Neural crest cell (in vitro differentiated cells): ENCODE results near the gene PCDHGC4. TPM values are rescaled to one million over a fixed set of nuclear protein-coding genes. Genes with fewer than 3 reads are reported as not detected.

ENCODE experiments used
- DNase-seq: peaks from one replicate; pipeline ENCODE4 v3.0.0; 2021; ENCODE audit warnings: low read depth, mixed read lengths, low spot score
- H3K27ac Mint-ChIP-seq: one replicate; pipeline ENCODE4 v1.8.0; 2021; ENCODE audit warnings: mild to moderate bottlenecking, mixed read lengths; ENCODE audit not compliant: unreplicated experiment
- H3K27me3 Mint-ChIP-seq: 2 replicates; pipeline ENCODE4 v1.8.0; 2021; ENCODE audit warnings: low read depth, mild to moderate bottlenecking, mixed read lengths
- H3K36me3 Mint-ChIP-seq: 2 replicates; pipeline ENCODE4 v1.8.0; 2021; ENCODE audit warnings: low read depth, mild to moderate bottlenecking, mixed read lengths
- H3K4me1 Mint-ChIP-seq: 2 replicates; pipeline ENCODE4 v1.8.0; 2021; ENCODE audit warnings: mixed read lengths
- H3K4me3 Mint-ChIP-seq: one replicate; pipeline ENCODE4 v1.8.0; 2021; ENCODE audit warnings: mild to moderate bottlenecking, mixed read lengths
- H3K9me3 Mint-ChIP-seq: 2 replicates; pipeline ENCODE4 v1.8.0; 2021; ENCODE audit warnings: mixed read lengths
- CTCF ChIP-seq: fragments of 200-600 bp; sonication (generic); conservative IDR thresholded peaks from 2 replicates; pipeline ENCODE4 v1.5.0; 2021; ENCODE audit warnings: antibody characterized with exemption, mild to moderate bottlenecking
- total RNA-seq: library from RNA; stranded (reverse); gene quantifications from 2 replicates; pipeline ENCODE4 v1.2.1, GENCODE V29; 2021

PCDHGC4 gene
- total RNA-seq, 1 donor from 2014 or later, result 14.8 TPM

GRCh38 chr5:141490771-141491170 lies 5.9 kb downstream of the PCDHGC4 start:
- peaks cover 45% of the 10 kb centered on the region for H3K36me3 Mint-ChIP-seq
- H3K27ac Mint-ChIP-seq, result peak overlapping the region; percentile 6
- peaks cover 56% of the 10 kb centered on the region for H3K4me1 Mint-ChIP-seq
- no peak for DNase-seq
- H3K9me3 Mint-ChIP-seq, result peaks cover 2% of the 10 kb centered on the region
- no peaks in the 10 kb centered on the region for H3K27me3 Mint-ChIP-seq
- TF ChIP-seq CTCF, result no peak
- peak overlapping the region; percentile 56 for H3K4me3 Mint-ChIP-seq

- DNase-seq, result no peak
- peaks cover 40% of the 10 kb centered on the region for H3K36me3 Mint-ChIP-seq
- H3K27ac Mint-ChIP-seq, result no peak overlapping the region
- no peak for TF ChIP-seq CTCF
- H3K4me1 Mint-ChIP-seq, result peaks cover 60% of the 10 kb centered on the region
- peaks cover 2% of the 10 kb centered on the region for H3K9me3 Mint-ChIP-seq
- peak overlapping the region; percentile 56 for H3K4me3 Mint-ChIP-seq
- no peaks in the 10 kb centered on the region for H3K27me3 Mint-ChIP-seq
These were observed 6.7 kb downstream of the PCDHGC4 start for GRCh38 chr5:141491323-141492167.

GRCh38 chr5:141492168-141492885 lies 7.5 kb downstream of the PCDHGC4 start:
- Mint-ChIP-seq H3K4me3 (peak overlapping the region; percentile 27), H3K27me3 (no peaks in the 10 kb centered on the region), H3K27ac (no peak overlapping the region), H3K36me3 (peaks cover 33% of the 10 kb centered on the region), H3K9me3 (peaks cover 2% of the 10 kb centered on the region), H3K4me1 (peaks cover 55% of the 10 kb centered on the region)
- no peak for DNase-seq
- TF ChIP-seq CTCF, result no peak

GRCh38 chr5:141493500-141494422 lies 8.9 kb downstream of the PCDHGC4 start:
- TF ChIP-seq CTCF, result no peak
- Mint-ChIP-seq H3K27me3 (no peaks in the 10 kb centered on the region), H3K9me3 (peaks cover 2% of the 10 kb centered on the region), H3K4me1 (peaks cover 47% of the 10 kb centered on the region), H3K27ac (peak overlapping the region; percentile 96), H3K4me3 (peak overlapping the region; percentile 71), H3K36me3 (peaks cover 29% of the 10 kb centered on the region)
- no peak for DNase-seq

- Mint-ChIP-seq H3K4me3 (peak overlapping the region; percentile 71), H3K4me1 (peaks cover 47% of the 10 kb centered on the region), H3K27ac (peak overlapping the region; percentile 96), H3K9me3 (peaks cover 2% of the 10 kb centered on the region), H3K36me3 (peaks cover 29% of the 10 kb centered on the region), H3K27me3 (no peaks in the 10 kb centered on the region)
- TF ChIP-seq CTCF, result no peak
- peak; percentile 43 for DNase-seq
These were observed 10.1 kb downstream of the PCDHGC4 start for GRCh38 chr5:141494761-141495452.
